CMK (cell line): ENCODE results near the gene PLXNB3.
"Not testable (repeated sequence)": the region's sequence is repeated elsewhere in the genome, so short reads cannot be mapped to it uniquely, and the experiment has no call there.

Experiments used
- DNase-seq: peaks from one replicate; pipeline ENCODE4 v3.0.0-alpha.2; 2010; ENCODE audit warnings: low read depth

PLXNB3 gene

GRCh38 chrX:153732401-153732800, 31.6 kb upstream of the PLXNB3 start:
- DNase-seq, result no peak

- no peak for DNase-seq
These were observed 30.3 kb upstream of the PLXNB3 start for GRCh38 chrX:153733651-153734240.

GRCh38 chrX:153734871-153735270, 29.2 kb upstream of the PLXNB3 start:
- no peak for DNase-seq

GRCh38 chrX:153735274-153735673, 28.8 kb upstream of the PLXNB3 start:
- DNase-seq, result no peak

- DNase-seq, result no peak
These were observed 27.8 kb upstream of the PLXNB3 start for GRCh38 chrX:153736071-153736820.

GRCh38 chrX:153736871-153737441, 27.1 kb upstream of the PLXNB3 start:
- no peak for DNase-seq

- DNase-seq, result no peak
These were observed 25.9 kb upstream of the PLXNB3 start for GRCh38 chrX:153738056-153738605.

- DNase-seq, result no peak
These were observed 24.1 kb upstream of the PLXNB3 start for GRCh38 chrX:153739754-153740486.

- DNase-seq, result no peak
These were observed 23.3 kb upstream of the PLXNB3 start for GRCh38 chrX:153740631-153741222.

GRCh38 chrX:153741446-153741845, 22.6 kb upstream of the PLXNB3 start:
- DNase-seq, result no peak

GRCh38 chrX:153742111-153742510, 21.9 kb upstream of the PLXNB3 start:
- DNase-seq, result not testable (repeated sequence)

GRCh38 chrX:153742796-153743467, 21.1 kb upstream of the PLXNB3 start:
- DNase-seq, result not testable (repeated sequence)

GRCh38 chrX:153743468-153744209, 20.4 kb upstream of the PLXNB3 start:
- DNase-seq, result not testable (repeated sequence)

- DNase-seq, result no peak
These were observed 19.6 kb upstream of the PLXNB3 start for GRCh38 chrX:153744210-153745066.

- not testable (repeated sequence) for DNase-seq
These were observed 19.0 kb upstream of the PLXNB3 start for GRCh38 chrX:153745067-153745433.

- no peak for DNase-seq
These were observed 17.7 kb upstream of the PLXNB3 start for GRCh38 chrX:153746359-153746758.

GRCh38 chrX:153746991-153747390, 17.1 kb upstream of the PLXNB3 start:
- not testable (repeated sequence) for DNase-seq

- not testable (repeated sequence) for DNase-seq
These were observed 15.0 kb upstream of the PLXNB3 start for GRCh38 chrX:153749017-153749416.

GRCh38 chrX:153750127-153750774, 13.8 kb upstream of the PLXNB3 start:
- no peak for DNase-seq
